ENCODE results near the gene GPHN.

GPHN gene

DNA sequence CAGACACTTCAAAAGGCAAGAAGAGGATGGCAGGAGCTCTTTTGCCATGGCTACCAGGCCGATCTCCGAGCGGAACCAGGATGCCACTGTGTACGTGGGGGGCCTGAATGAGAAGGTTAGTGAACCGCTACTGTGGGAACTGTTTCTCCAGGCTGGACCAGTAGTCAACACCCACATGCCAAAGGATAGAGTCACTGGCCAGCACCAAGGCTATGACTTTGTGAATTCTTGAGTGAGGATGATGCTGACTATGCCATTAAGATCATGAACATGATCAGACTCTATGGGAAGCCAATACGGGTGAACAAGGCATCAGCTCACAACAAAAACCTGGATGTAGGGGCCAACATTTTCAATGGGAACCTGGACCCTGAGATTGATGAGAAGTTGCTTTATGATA lies 691.1 kb downstream of the GPHN start:
- in situ Hi-C loops (cut with MboI; ENCODE audit: low sequenced_read_pairs) = no loop called here

- in situ Hi-C loops (cut with MboI; ENCODE audit: low sequenced_read_pairs) = no loop called here
Observed at GRCh38 chr14:67207810-67208209, 699.9 kb downstream of the GPHN start.

- in situ Hi-C loops (cut with MboI; ENCODE audit: low sequenced_read_pairs) = no loop called here
Observed at GRCh38 chr14:67218126-67218525, 710.2 kb downstream of the GPHN start.

- in situ Hi-C loops (cut with MboI; ENCODE audit: low sequenced_read_pairs) = no loop called here
Observed at GRCh38 chr14:67221248-67221981, 713.5 kb downstream of the GPHN start.

DNA sequence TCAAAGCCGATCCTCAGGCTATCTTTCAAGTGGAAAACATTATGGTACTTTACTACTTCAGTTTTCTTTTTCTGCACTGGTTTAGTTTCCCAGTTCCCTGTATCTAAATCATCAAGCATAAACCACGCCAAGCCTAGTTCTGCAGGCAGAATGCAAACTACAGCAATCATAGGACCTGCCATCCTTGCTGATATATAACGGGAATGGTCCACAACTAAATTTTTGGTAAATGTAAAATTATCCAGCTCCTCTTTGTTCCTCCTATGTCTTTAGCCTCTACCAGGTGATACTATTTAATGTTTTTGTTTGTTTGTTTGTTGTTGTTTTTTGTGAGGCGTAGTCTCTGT lies 714.0 kb downstream of the GPHN start:
- in situ Hi-C loops (cut with MboI; ENCODE audit: low sequenced_read_pairs) = no loop called here

DNA sequence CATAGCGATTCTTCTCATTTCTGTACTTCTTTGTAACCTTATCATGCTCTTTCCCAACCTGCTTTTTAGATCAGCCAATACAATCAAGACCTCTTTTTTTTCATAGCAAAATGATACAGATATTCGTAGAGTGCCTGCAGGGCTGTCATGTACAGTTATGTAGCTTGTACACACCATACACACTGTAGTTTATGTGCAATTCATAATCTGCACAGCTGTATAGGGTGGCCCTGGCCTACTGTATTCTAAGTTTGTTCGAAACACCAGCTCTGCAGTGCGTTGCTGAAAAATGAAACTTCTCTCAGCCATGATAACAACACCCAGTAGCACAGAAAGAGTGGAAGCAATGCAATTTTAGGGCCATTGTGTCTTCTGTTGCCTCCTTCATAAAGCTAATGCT lies 717.6 kb downstream of the GPHN start:
- in situ Hi-C loops (cut with MboI; ENCODE audit: low sequenced_read_pairs) = no loop called here

GRCh38 chr14:67228325-67228984 lies 720.5 kb downstream of the GPHN start:
- in situ Hi-C loops (cut with MboI; ENCODE audit: low sequenced_read_pairs) = no loop called here
